SK-N-SH treated with all-trans-retinoic acid at 6 μM for 48 hours (cell line): ENCODE results near the gene ZBTB7A.

Source experiments
- ATAC-seq: fragments of 200-7000 bp; cut with Tn5 transposase; 3 replicates; pipeline ENCODE4 v1.9.1; 2020; ENCODE audit warnings: mild to moderate bottlenecking, moderate library complexity
- BACH2 ChIP-seq: fragments of 250-450 bp; sonication (Bioruptor Pico); IDR thresholded peaks from 2 replicates; pipeline ENCODE4 v1.9.0; 2021; ENCODE audit warnings: mild to moderate bottlenecking, borderline replicate concordance
- CSDC2 ChIP-seq: fragments of 250-450 bp; sonication (Bioruptor Pico); IDR thresholded peaks from 2 replicates; pipeline ENCODE4 v1.5.0; 2020; ENCODE audit warnings: mild to moderate bottlenecking, moderate library complexity
- CSRNP3 ChIP-seq: fragments of 250-450 bp; sonication (Bioruptor Pico); IDR thresholded peaks from 2 replicates; pipeline ENCODE4 v1.5.1; 2021; ENCODE audit warnings: mild to moderate bottlenecking, moderate library complexity
- ESRRG ChIP-seq: fragments of 250-450 bp; sonication (Bioruptor Pico); IDR thresholded peaks from 2 replicates; pipeline ENCODE4 v1.6.1; 2021; ENCODE audit warnings: mild to moderate bottlenecking
- GLIS3 ChIP-seq: fragments of 250-450 bp; sonication (Bioruptor Pico); IDR thresholded peaks from 2 replicates; pipeline ENCODE4 v1.5.0; 2020; ENCODE audit warnings: mild to moderate bottlenecking, moderate library complexity
- ISL1 ChIP-seq: fragments of 250-450 bp; sonication (Bioruptor Pico); IDR thresholded peaks from 2 replicates; pipeline ENCODE4 v2.1.2; 2022; ENCODE audit warnings: mild to moderate bottlenecking, moderate library complexity
- PATZ1 ChIP-seq: fragments of 250-450 bp; sonication (Bioruptor Pico); IDR thresholded peaks from 2 replicates; pipeline ENCODE4 v1.8.0; 2020; ENCODE audit warnings: mild to moderate bottlenecking, moderate library complexity, borderline replicate concordance
- POU6F1 ChIP-seq: fragments of 250-450 bp; sonication (Bioruptor Pico); IDR thresholded peaks from 2 replicates; pipeline ENCODE4 v1.8.0; 2021; ENCODE audit warnings: low read depth, mild to moderate bottlenecking, moderate library complexity, borderline replicate concordance
- PPARA ChIP-seq: fragments of 250-450 bp; sonication (Bioruptor Pico); IDR thresholded peaks from 2 replicates; pipeline ENCODE4 v1.5.0; 2020; ENCODE audit warnings: mild to moderate bottlenecking, borderline replicate concordance
- RARB ChIP-seq: fragments of 250-450 bp; sonication (Bioruptor Pico); IDR thresholded peaks from 2 replicates; pipeline ENCODE4 v1.8.0; 2021; ENCODE audit warnings: mild to moderate bottlenecking, moderate library complexity
- SNAI2 ChIP-seq: fragments of 250-450 bp; sonication (Bioruptor Pico); IDR thresholded peaks from 2 replicates; pipeline ENCODE4 v1.5.0; 2020; ENCODE audit warnings: mild to moderate bottlenecking, moderate library complexity
- TCF4 ChIP-seq: fragments of 250-450 bp; sonication (Bioruptor Pico); IDR thresholded peaks from 2 replicates; pipeline ENCODE4 v1.8.0; 2021; ENCODE audit warnings: mild to moderate bottlenecking, moderate library complexity, borderline replicate concordance
- TOX ChIP-seq: fragments of 250-450 bp; sonication (Bioruptor Pico); IDR thresholded peaks from 2 replicates; pipeline ENCODE4 v1.8.0; 2021; ENCODE audit warnings: mild to moderate bottlenecking, moderate library complexity, borderline replicate concordance
- TSHZ2 ChIP-seq: fragments of 250-450 bp; sonication (Bioruptor Pico); IDR thresholded peaks from 2 replicates; pipeline ENCODE4 v1.5.0; 2020; ENCODE audit warnings: mild to moderate bottlenecking, moderate library complexity
- ZC3H10 ChIP-seq: fragments of 250-450 bp; sonication (Bioruptor Pico); IDR thresholded peaks from 2 replicates; pipeline ENCODE4 v1.5.1; 2021; ENCODE audit warnings: mild to moderate bottlenecking, moderate library complexity
- ZFP3 ChIP-seq: fragments of 250-450 bp; sonication (Bioruptor Pico); IDR thresholded peaks from 2 replicates; pipeline ENCODE4 v1.5.0; 2020; ENCODE audit warnings: mild to moderate bottlenecking, moderate library complexity
- ZFP30 ChIP-seq: fragments of 450-650 bp; formaldehyde crosslinking; IDR thresholded peaks from 2 replicates; pipeline ENCODE4 v1.5.0; 2022; ENCODE audit warnings: mild to moderate bottlenecking, moderate library complexity
- ZNF565 ChIP-seq: fragments of 450-650 bp; formaldehyde crosslinking; conservative IDR thresholded peaks from 2 replicates; pipeline ENCODE4 v1.5.0; 2020; ENCODE audit warnings: low read depth, mild to moderate bottlenecking, moderate library complexity
- ZNF70 ChIP-seq: fragments of 450-650 bp; formaldehyde crosslinking; IDR thresholded peaks from 2 replicates; pipeline ENCODE4 v1.5.0; 2020; ENCODE audit warnings: mild to moderate bottlenecking, moderate library complexity
- ZNF8 ChIP-seq: fragments of 450-650 bp; formaldehyde crosslinking; IDR thresholded peaks from 2 replicates; pipeline ENCODE4 v1.5.0; 2020; ENCODE audit warnings: mild to moderate bottlenecking, moderate library complexity

Gene ZBTB7A

GRCh38 chr19:4046946-4047683, 19.6 kb downstream of the ZBTB7A start (continued):
- TF ChIP-seq TSHZ2 (CRISPR knock-in tag) (no peak), ZNF8 (CRISPR knock-in tag) (no peak), TCF4 (CRISPR knock-in tag) (no peak), ESRRG (CRISPR knock-in tag) (no peak), ZFP3 (CRISPR knock-in tag) (no peak), CSRNP3 (CRISPR knock-in tag) (no peak), BACH2 (CRISPR knock-in tag) (no peak), RARB (CRISPR knock-in tag) (no peak), PPARA (CRISPR knock-in tag) (no peak), PATZ1 (CRISPR knock-in tag) (no peak), TOX (CRISPR knock-in tag) (no peak), ZFP30 (CRISPR knock-in tag) (no peak)

GRCh38 chr19:4046362-4046691, 20.4 kb downstream of the ZBTB7A start:
- no peak for ATAC-seq
- TF ChIP-seq RARB (CRISPR knock-in tag), result no peak
- no peak for TF ChIP-seq TOX (CRISPR knock-in tag)
- TF ChIP-seq ZNF565 (CRISPR knock-in tag), result no peak
- TF ChIP-seq PATZ1 (CRISPR knock-in tag), result no peak
- TF ChIP-seq ZFP3 (CRISPR knock-in tag), result no peak
- no peak for TF ChIP-seq ZC3H10 (CRISPR knock-in tag)
- TF ChIP-seq GLIS3 (CRISPR knock-in tag), result no peak
- TF ChIP-seq ZNF8 (CRISPR knock-in tag), result no peak
- TF ChIP-seq ZNF70 (CRISPR knock-in tag), result no peak
- TF ChIP-seq SNAI2 (CRISPR knock-in tag), result no peak
- no peak for TF ChIP-seq ZFP30 (CRISPR knock-in tag)
- TF ChIP-seq POU6F1 (CRISPR knock-in tag), result no peak

- no peak for ATAC-seq
- TF ChIP-seq ZNF8 (CRISPR knock-in tag) (no peak), CSDC2 (no peak), PATZ1 (CRISPR knock-in tag) (no peak), ZC3H10 (CRISPR knock-in tag) (no peak), ZFP30 (CRISPR knock-in tag) (no peak), TCF4 (CRISPR knock-in tag) (no peak), ISL1 (CRISPR knock-in tag) (no peak), BACH2 (CRISPR knock-in tag) (no peak), SNAI2 (CRISPR knock-in tag) (no peak), TSHZ2 (CRISPR knock-in tag) (no peak), GLIS3 (CRISPR knock-in tag) (no peak)
These were observed 20.9 kb downstream of the ZBTB7A start for GRCh38 chr19:4045597-4046361.
